Activated T-cell treated with anti-CD3 and anti-CD28 coated beads for 48 hours (primary cell): ENCODE data around the gene GFRA1.

ENCODE experiments used
- DNase-seq: peaks from one replicate; pipeline ENCODE4 v3.0.0-alpha.2; 2020; ENCODE audit warnings: low read depth

The GFRA1 gene, protein sequence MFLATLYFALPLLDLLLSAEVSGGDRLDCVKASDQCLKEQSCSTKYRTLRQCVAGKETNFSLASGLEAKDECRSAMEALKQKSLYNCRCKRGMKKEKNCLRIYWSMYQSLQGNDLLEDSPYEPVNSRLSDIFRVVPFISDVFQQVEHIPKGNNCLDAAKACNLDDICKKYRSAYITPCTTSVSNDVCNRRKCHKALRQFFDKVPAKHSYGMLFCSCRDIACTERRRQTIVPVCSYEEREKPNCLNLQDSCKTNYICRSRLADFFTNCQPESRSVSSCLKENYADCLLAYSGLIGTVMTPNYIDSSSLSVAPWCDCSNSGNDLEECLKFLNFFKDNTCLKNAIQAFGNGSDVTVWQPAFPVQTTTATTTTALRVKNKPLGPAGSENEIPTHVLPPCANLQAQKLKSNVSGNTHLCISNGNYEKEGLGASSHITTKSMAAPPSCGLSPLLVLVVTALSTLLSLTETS

GRCh38 chr10:116272440-116273283 lies at the start of gene GFRA1:
Gene GFRA1 (minus strand): TSS chr10:116273206. CDS start chr10:116272029, 1,177 bp downstream.
- no peak for DNase-seq

DNA sequence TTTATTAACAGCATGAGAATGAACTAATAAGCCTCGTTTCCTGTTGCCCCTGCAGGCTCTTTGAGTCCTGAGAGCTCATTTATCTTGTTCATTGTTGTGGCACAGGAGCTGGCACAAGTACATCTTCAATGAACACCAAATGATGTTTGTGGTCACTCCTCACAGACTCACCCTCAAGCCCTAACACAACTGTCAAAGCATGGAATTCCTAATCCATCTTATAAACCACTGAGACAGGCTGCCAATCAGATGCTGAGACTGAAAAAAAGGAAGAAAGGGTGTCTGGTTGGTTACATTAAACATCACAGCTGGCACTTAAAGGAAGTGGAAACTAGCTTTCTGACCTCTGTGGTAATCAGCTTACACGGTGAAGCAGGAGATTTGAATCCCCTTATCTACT lies 43.5 kb upstream of the GFRA1 start:
- DNase-seq, result no peak

GRCh38 chr10:116312548-116312947 lies 39.5 kb upstream of the GFRA1 start:
- no peak for DNase-seq

DNA sequence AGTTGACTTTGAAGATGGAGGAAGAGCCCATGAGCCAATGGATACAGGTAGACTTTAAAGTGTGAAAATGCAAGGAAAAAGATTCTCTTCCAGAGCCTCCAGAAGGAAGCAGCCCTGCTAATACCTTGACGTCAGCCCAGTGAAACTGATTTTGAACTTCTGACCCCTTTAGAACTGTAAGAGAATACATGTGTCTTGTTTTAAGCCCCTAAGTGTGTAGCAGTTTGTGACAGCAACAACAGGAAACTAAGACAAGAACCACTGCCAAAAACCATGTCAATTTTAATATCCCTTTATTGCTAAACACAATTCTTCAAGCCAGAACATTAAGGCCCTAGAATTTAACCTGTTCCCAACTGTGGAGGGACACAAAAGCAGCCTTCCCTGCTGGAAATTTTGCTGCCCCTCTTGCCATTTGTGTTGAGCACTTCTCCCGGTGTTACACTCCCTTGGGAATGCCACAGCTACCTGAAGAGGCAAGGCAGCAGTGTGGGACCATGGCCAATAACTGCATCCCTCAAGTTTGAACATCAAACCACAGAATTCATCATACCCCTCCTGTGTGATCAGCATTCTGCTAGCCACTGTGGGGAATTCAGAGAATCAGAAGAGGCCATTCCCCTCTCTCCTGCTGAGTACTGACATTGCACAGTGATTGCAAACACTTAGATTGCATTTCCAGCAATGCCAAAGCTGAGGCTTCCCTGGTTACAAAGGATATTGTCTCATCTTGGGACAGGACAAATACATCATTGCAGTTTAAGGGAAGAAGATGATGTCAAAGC lies 38.9 kb upstream of the GFRA1 start:
- DNase-seq, result no peak

- DNase-seq, result no peak
Observed at GRCh38 chr10:116311016-116311415, 38.0 kb upstream of the GFRA1 start.

- no peak for DNase-seq
Observed at GRCh38 chr10:116307455-116307854, 34.4 kb upstream of the GFRA1 start.

DNA sequence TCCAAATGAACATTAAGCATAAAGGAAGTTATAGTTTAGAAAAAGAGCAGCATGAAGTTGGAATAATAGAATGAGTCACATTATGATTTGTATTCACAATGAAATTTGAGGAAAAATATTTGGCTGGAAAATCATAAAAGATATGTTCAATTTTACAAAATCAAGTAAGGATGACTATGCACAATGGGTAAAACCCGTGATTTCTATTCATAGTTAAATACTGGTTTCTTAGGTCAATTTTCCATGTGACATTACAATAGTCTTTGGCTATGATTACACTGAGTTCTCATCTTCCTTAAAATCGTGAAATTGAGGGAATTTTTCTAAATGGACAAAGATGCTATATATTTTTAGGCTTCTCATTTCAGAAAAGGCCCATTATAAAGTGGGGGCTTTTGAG lies 33.8 kb upstream of the GFRA1 start:
- no peak for DNase-seq

GRCh38 chr10:116304923-116305322 lies 31.9 kb upstream of the GFRA1 start:
- DNase-seq, result no peak

DNA sequence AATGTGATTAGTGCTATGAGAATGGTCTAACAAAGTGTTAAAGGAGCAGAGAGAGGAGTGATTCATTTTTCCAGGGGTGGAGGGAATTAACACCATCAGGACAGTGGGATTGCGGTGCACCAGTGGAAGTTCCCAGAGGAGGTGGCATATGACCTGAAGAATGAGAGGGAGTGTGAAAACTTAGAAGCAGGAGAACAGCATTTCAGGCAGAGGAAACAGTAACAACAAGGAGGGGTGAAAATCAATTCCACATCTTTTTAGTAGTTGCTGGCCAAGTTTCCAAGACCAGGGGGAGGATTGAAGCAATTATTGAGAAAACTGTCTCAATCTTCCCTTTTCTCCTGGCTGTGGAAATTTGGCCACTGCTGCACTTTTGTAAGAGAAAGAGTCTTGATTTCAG lies 27.5 kb upstream of the GFRA1 start:
- no peak for DNase-seq

- no peak for DNase-seq
Observed at GRCh38 chr10:116298586-116298985, 25.6 kb upstream of the GFRA1 start.

- no peak for DNase-seq
Observed at GRCh38 chr10:116296291-116296721, 23.3 kb upstream of the GFRA1 start.

DNA sequence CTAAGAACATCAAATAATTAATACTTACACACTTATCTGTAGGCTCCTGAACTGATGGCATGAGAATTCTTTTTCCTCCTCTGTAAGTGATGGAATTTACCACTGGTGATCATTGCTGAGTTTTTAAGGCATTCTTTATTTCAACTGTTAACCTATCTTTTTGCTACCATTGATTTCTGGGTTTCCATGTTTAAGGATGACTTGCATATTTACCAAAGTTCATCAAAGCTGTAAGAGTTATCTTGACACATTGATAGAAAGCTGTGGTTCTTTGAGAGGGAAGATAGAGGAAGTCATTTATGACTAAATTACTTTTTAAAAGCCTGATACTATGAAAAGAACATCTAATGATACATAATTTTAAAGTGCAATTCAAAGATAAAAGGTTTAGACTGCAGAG lies 19.5 kb upstream of the GFRA1 start:
- no peak for DNase-seq

GRCh38 chr10:116289652-116290051 lies 16.6 kb upstream of the GFRA1 start:
- no peak for DNase-seq

DNA sequence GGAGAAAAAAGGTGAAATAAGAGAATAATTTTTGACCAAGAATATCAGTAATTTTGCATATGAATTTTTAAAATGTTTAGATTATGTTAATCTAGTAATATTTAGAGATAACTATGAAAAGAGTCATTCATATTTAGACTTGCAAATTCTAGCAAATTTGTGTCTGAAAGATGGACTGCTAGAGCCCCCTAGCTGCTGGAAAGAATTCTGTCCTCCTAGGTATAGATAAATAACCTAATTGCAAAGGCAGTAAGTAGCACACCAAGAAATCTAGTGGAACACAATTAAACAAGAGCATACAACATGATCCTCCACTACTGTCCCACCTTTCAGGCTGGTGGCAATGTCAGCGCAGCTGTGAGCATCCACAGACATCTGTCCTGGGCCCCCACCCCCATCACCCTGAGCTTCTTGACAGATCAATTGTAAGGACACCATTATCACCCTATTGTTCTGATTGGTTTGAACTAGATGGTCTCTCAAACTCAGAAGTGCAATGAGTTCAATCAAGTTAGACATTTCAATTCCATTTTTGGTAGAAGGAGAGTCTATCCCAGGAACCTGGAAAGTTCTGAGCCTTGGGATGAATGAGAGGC lies 15.0 kb upstream of the GFRA1 start:
- DNase-seq, result no peak

GRCh38 chr10:116286626-116287200 lies 13.7 kb upstream of the GFRA1 start:
- DNase-seq, result no peak

DNA sequence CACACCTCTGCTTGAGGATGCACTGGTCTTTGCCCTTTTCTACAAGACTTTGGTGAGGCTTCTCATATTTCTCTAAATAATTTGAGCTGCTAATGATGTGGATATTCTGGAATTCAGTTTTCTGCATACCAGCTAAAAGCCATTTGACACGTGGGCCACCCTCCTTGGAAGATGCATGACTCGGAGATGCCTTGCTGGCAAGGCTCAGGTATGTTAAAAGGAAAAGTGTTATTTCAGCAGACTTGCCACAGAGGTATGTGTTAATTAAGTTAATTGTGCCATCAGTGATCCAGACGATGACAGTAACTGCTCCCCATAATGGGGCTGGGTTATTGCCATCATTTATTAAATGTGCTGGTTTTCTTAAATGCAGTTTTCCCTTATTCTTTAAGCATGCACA lies 8.8 kb upstream of the GFRA1 start:
- DNase-seq, result no peak

- no peak for DNase-seq
Observed at GRCh38 chr10:116278846-116279245, 5.8 kb upstream of the GFRA1 start.

DNA sequence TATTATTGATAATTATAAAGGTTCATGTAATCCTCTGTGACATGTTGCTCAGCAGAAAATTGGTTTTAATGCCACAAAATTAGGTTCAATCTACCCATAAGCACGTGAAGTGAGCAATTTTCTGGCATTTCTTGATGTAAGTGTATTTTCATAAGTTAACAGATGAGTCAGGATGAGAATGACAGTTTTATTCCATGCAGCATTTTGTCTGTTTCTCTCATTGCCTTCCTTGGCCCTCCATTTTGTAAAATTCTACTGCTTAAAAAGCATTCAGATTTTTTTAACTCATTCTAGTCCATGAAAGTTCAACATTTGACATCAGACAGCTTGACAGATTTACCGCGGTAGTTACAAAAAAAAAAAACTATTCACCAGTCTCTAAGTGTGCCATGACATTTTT lies 4.0 kb upstream of the GFRA1 start:
- no peak for DNase-seq

- DNase-seq, result no peak
Observed at GRCh38 chr10:116274064-116274904, 1.3 kb upstream of the GFRA1 start.

- DNase-seq, result no peak
Observed at GRCh38 chr10:116271593-116272439, 1.2 kb downstream of the GFRA1 start.
